ENCODE results near the gene SCG3. TPM values are rescaled to one million over a fixed set of nuclear protein-coding genes. Genes with fewer than 3 reads are reported as not detected.
A peak's percentile ranks its signal among the peaks of the same experiment; 100 is the strongest.

Gene SCG3
- total and polyA plus RNA-seq, 2 donors (not counting 1 experiment from before 2014, with no cell fraction given) = not detected

DNA sequence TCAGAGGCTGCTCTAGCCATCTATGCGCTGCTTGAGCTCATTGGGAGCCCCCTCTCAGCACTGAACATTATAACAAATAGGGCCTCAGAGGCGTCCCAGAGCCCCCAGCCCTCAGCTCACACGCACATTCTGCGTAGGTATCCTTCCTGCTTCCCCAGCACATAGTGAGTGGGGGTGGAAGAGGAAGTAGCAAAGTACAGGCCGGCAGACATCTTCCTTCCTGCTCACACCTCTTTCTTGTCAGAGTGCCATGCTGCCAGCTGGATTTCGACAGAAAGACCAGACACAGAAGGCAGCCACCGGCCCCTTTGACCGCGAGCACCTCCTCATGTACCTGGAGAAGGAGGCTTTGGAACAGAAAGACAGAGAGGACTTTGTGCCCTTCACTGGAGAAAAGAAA lies 86.7 kb downstream of the SCG3 start:
- TF ChIP-seq CTCF (IDR thresholded peaks at IDR 0.05) = no peak
- TF ChIP-seq EZH2 (IDR thresholded peaks at IDR 0.05; ENCODE audit: borderline replicate concordance, insufficient read depth, low read depth, low read length, poor library complexity, severe bottlenecking) = no peak
- intact Hi-C loops (cut with micrococcal nuclease) = no loop called here
- ATAC-seq (ENCODE audit: low read depth) (peak; percentile 63), DNase-seq (peak; percentile 40)
- peaks cover 4% of the 10 kb centered on the region for H3K79me2 ChIP-seq (ENCODE audit: control insufficient read depth, insufficient read depth, low read length)
- peak overlapping the region; percentile 79 for H2AFZ ChIP-seq (ENCODE audit: insufficient read depth, low read depth, low read length, poor library complexity, severe bottlenecking)
- H3K4me3 ChIP-seq (ENCODE audit: control extremely low read depth in 1 of 5, extremely low read depth in 1 of 5, insufficient read depth in 1 of 5, low read depth in 2 of 5, low read length in 4 of 5) = no peak overlapping the region
- H3K36me3 ChIP-seq (replicated peaks in 1 of 2; ENCODE audit: control extremely low read depth in 1 of 2, control insufficient read depth in 1 of 2, extremely low read depth in 1 of 2, insufficient read depth in 2 of 2, low read length in 1 of 2) = peaks cover 0 to 8% of the 10 kb centered on the region in 2 experiments
- Mint-ChIP-seq H3K4me1 (peaks cover 17% of the 10 kb centered on the region), H3K9me3 (ENCODE audit: insufficient read depth) (no peaks in the 10 kb centered on the region), H3K27ac (peak overlapping the region; percentile 70), H3K4me3 (no peak overlapping the region), H3K27me3 (no peaks in the 10 kb centered on the region)
- peak overlapping the region; percentile 17 for H3K9ac ChIP-seq (ENCODE audit: low read length)
- peak overlapping the region; percentile 31 for H3K4me2 ChIP-seq (replicated peaks; ENCODE audit: low read depth, low read length, poor library complexity, severe bottlenecking)
- peaks cover 8 to 9% of the 10 kb centered on the region in 2 donors for H3K4me1 ChIP-seq (ENCODE audit: control insufficient read depth in 2 of 2, insufficient read depth in 2 of 2, low read length in 2 of 2)
- H3K27ac ChIP-seq (ENCODE audit: low read length in 2 of 2) = peak overlapping the region in 1 of 2 donors; percentile 53
- H3K27me3 ChIP-seq (replicated peaks in 1 of 4; ENCODE audit: control extremely low read depth in 1 of 4, control insufficient read depth in 3 of 4, insufficient read depth in 4 of 4, low read length in 3 of 4) = no peaks in the 10 kb centered on the region
- no peaks in the 10 kb centered on the region for H4K20me1 ChIP-seq (ENCODE audit: control insufficient read depth, insufficient read depth, low read length, poor library complexity, severe bottlenecking)
- CTCF ChIA-PET = interaction anchor here (1.2 to 15.9 kb wide), 3 partner anchors 8 to 117 kb away, joined by 3 to 728 read pairs (median 26); no protein-coding TSS in a partner anchor
- 70% methylated on average over 4 of the region's 9 CpGs for whole genome bisulfite sequencing (ENCODE audit: insufficient coverage)
- POLR2A ChIA-PET = no interaction called here
- peaks cover 0 to 4% (median 0%) of the 10 kb centered on the region in 3 donors for H3K9me3 ChIP-seq (ENCODE audit: control extremely low read depth in 1 of 3, control insufficient read depth in 2 of 3, insufficient read depth in 1 of 3, low read length in 2 of 3)

Other genes starting within 250 kb of the SCG3 start
- gene DMXL2, start 58.7 kb upstream of the SCG3 start, total RNA-seq = 5.6 and 6.2 TPM in 2 replicates
- 1.4 and 1.9 TPM in 2 replicates for gene DMXL2, start 58.7 kb upstream of the SCG3 start, polyA plus RNA-seq
- gene LYSMD2, start 56.2 kb downstream of the SCG3 start, total RNA-seq = 48.2 and 49.4 TPM in 2 replicates
- gene LYSMD2, start 56.2 kb downstream of the SCG3 start, polyA plus RNA-seq = 25.1 and 31.0 TPM in 2 replicates
- gene TMOD2, start 70.1 kb downstream of the SCG3 start, total RNA-seq = 25.9 and 30.3 TPM in 2 replicates
- gene TMOD2, start 70.1 kb downstream of the SCG3 start, polyA plus RNA-seq = 4.4 and 5.7 TPM in 2 replicates
- 48.7 and 52.1 TPM in 2 replicates for gene TMOD3, start 148.2 kb downstream of the SCG3 start, total RNA-seq
- 7.2 and 12.8 TPM in 2 replicates for gene TMOD3, start 148.2 kb downstream of the SCG3 start, polyA plus RNA-seq